Skeletal muscle satellite cell (primary cell): ENCODE results near the gene SDK2.

Experiments
- H3K27me3 ChIP-seq: 2 replicates; pipeline ENCODE4 v1.7.0; 2013; ENCODE audit warnings: low read length; ENCODE audit not compliant: control insufficient read depth, insufficient read depth
- H3K36me3 ChIP-seq: 2 replicates; pipeline ENCODE4 v1.7.0; 2013; ENCODE audit warnings: mild to moderate bottlenecking, control low read depth, low read length; ENCODE audit not compliant: insufficient read depth
- H3K4me1 ChIP-seq: 2 replicates; pipeline ENCODE4 v1.7.0; 2013; ENCODE audit warnings: low read length; ENCODE audit not compliant: control insufficient read depth, insufficient read depth
- H3K4me2 ChIP-seq: 2 replicates; pipeline ENCODE4 v1.7.0; 2013; ENCODE audit warnings: mild to moderate bottlenecking, low read length
- H3K4me3 ChIP-seq: 2 replicates; pipeline ENCODE4 v1.7.0; 2013; ENCODE audit warnings: low read length
- H3K9ac ChIP-seq: 2 replicates; pipeline ENCODE4 v1.7.0; 2013; ENCODE audit warnings: mild to moderate bottlenecking, low read depth, low read length, moderate library complexity
- H3K9me3 ChIP-seq: replicated peaks from 2 replicates; pipeline ENCODE4 v1.7.0; 2013; ENCODE audit warnings: mild to moderate bottlenecking, control low read depth, low read length

The SDK2 gene

DNA sequence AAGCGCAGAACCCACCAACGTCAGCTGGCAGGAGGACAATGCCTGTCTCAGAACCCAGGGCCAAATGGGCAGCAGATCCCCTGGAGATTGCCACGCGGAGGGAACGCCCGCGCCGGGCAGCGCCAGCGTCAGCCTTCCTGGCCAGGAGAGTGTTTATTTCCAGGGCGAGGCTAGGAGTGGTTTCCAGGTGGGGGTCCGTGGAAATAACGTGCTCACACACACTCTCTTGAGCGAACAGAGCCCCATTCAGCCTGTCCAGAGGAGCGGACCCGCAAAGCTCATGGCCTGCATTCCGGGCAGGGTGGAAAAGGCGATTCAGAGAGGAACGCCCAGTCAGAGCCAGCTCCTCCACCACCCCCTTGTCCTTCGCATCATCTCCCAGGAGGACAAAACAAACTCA lies 40.3 kb downstream of the SDK2 start:
- no peak overlapping the region for H3K4me3 ChIP-seq
- peaks cover 18% of the 10 kb centered on the region for H3K9me3 ChIP-seq
- no peaks in the 10 kb centered on the region for H3K36me3 ChIP-seq
- no peaks in the 10 kb centered on the region for H3K27me3 ChIP-seq
- no peak overlapping the region for H3K9ac ChIP-seq
- H3K4me2 ChIP-seq, result no peak overlapping the region
- H3K4me1 ChIP-seq, result no peaks in the 10 kb centered on the region

DNA sequence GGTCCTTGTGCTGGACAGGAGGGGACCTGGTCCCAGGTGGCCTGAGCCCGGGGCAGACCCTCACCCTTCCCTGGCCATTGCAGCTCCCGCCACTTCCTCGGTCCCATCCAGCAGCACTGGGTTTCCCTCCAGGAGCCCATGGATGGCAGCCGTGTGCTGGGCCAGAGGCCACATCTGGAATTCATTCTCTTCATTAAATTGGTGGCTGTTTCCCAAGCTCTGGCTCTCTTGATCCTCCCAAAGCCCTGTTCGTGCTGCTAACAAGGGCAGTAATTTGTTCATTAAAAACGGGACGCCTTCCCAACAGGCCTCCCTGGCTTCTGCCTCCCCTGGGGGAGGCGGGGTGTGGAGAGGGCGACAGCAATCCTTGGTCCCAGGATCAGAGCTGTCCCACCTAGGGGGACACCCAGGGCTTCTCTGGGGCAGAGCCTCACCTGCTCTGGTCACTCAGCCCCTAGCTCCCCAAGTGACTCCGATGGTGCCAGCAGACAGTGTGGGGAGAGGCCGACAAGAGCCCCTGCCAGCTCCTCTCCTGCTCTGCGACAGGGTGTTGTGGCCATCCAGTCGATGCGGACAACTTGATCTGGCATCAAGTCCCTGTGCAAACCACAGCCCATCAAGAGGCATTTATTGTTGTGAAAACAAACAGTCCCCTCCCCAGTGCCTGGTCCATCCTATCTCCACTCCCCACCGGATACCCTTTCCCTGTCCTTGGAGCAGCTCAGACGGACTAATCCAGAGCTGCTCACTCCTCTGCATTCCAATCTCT lies 44.0 kb downstream of the SDK2 start:
- Histone ChIP-seq H3K4me3 (no peak overlapping the region), H3K4me1 (no peaks in the 10 kb centered on the region), H3K9me3 (peaks cover 18% of the 10 kb centered on the region), H3K27me3 (no peaks in the 10 kb centered on the region), H3K4me2 (no peak overlapping the region), H3K36me3 (no peaks in the 10 kb centered on the region), H3K9ac (no peak overlapping the region)

DNA sequence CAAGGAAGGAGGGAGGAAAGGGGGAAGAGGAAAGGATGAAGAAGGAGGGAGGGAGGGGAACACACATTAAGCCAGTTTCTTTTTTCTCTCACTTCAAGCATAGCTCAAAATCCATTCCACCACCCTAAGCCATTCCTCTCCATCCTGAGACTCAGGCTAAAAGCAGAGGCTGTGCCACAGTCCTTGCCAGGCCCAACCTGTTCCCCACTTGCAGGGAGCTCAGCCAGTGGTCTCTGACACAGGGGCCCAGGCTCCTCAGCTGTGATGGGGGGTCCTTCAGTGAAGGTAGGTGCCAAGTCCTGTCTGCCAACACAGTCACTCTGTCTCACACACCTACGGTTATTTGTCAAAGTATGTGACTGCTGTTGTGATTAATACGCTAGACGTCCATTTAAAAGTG lies 44.6 kb downstream of the SDK2 start:
- no peak overlapping the region for H3K4me3 ChIP-seq
- H3K4me1 ChIP-seq, result no peaks in the 10 kb centered on the region
- H3K36me3 ChIP-seq, result no peaks in the 10 kb centered on the region
- no peak overlapping the region for H3K9ac ChIP-seq
- no peak overlapping the region for H3K4me2 ChIP-seq
- no peaks in the 10 kb centered on the region for H3K27me3 ChIP-seq
- peaks cover 18% of the 10 kb centered on the region for H3K9me3 ChIP-seq

DNA sequence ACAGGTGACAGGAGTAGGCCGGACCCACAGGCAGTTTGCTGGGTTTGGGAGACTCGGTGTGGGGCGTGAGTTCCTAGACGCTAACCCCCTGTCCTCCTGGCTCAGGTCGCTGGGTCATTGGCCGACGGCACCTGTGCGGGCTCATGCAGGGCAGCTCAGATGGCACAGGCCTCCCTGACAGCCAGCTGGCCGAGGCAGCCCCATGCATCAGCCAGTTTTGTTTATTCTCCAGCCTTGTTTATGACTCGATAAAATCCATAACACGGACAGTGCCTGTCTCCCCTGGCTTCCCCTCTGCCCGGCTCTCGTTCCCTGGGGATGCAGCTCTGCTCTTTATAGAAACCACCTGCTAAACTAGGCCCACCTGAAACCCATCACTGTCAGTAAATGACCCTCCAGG lies 46.0 kb downstream of the SDK2 start:
- no peaks in the 10 kb centered on the region for H3K4me1 ChIP-seq
- H3K36me3 ChIP-seq, result no peaks in the 10 kb centered on the region
- no peaks in the 10 kb centered on the region for H3K27me3 ChIP-seq
- H3K4me3 ChIP-seq, result no peak overlapping the region
- no peak overlapping the region for H3K4me2 ChIP-seq
- H3K9me3 ChIP-seq, result peaks cover 8% of the 10 kb centered on the region
- no peak overlapping the region for H3K9ac ChIP-seq

DNA sequence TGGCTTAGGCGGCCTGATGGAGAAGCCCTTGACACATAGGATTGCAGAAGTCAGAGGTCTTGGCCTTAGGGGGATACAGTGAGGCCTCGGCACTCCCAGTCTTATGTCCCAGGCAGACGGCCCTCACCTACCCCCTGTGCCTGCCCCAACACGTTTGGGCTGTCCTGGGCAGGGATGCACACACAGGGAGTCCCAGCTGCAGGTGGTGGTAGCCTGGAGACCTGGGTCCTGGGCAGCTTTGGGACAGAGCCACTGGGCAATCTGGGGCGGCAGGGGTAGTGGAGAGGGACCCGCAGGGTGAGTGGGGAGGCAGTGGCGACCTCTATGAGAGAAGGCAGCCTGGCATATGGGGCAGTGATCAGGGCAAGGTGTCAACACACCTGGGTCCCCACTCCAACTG lies 48.3 kb downstream of the SDK2 start:
- Histone ChIP-seq H3K4me2 (no peak overlapping the region), H3K4me1 (no peaks in the 10 kb centered on the region), H3K9ac (no peak overlapping the region), H3K4me3 (no peak overlapping the region), H3K9me3 (no peaks in the 10 kb centered on the region), H3K27me3 (no peaks in the 10 kb centered on the region), H3K36me3 (no peaks in the 10 kb centered on the region)

DNA sequence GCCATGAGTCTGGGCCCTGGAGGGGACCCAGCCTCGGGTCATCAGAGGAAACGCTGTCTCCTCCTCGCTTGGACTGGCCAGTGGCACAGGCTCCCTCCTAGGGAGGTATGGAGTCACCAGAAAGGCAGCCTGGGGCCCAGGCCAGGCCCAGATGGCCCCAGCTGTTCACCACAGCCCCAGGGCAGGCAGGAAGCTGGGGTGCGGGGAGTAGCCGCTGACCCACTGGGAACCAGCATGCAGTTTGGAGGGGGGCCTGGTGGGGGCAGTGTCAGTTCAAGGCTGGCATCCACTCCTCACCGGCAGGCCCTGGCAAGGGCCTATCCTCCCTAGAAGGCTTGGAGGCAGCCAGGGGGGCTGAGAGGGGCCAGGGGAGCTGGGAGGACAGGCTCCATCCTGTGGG lies 48.8 kb downstream of the SDK2 start:
- no peaks in the 10 kb centered on the region for H3K27me3 ChIP-seq
- no peak overlapping the region for H3K9ac ChIP-seq
- no peaks in the 10 kb centered on the region for H3K36me3 ChIP-seq
- H3K4me1 ChIP-seq, result no peaks in the 10 kb centered on the region
- no peak overlapping the region for H3K4me2 ChIP-seq
- H3K4me3 ChIP-seq, result no peak overlapping the region
- H3K9me3 ChIP-seq, result no peaks in the 10 kb centered on the region

DNA sequence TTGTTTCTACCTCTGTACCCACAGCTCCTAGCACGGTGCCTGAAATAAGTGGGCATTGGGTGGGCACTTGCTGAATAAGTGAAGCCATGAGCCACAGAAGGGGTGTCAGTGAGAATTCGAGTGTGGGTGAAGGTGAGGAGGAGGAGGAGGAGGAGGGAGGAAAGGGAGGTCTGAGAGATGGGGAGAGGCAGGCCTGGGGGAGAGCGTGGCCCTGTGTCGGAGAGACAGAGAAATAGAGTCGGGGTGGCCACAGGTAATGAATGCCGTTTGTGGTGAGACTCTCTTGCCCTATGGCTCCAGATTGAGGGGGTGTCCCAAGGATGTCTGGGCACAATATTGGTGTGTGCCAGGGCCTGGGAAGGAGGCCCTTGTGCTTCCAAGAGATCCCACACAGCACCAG lies 49.2 kb downstream of the SDK2 start:
- Histone ChIP-seq H3K36me3 (no peaks in the 10 kb centered on the region), H3K9ac (no peak overlapping the region), H3K9me3 (no peaks in the 10 kb centered on the region), H3K27me3 (no peaks in the 10 kb centered on the region), H3K4me3 (no peak overlapping the region), H3K4me1 (no peaks in the 10 kb centered on the region), H3K4me2 (no peak overlapping the region)

DNA sequence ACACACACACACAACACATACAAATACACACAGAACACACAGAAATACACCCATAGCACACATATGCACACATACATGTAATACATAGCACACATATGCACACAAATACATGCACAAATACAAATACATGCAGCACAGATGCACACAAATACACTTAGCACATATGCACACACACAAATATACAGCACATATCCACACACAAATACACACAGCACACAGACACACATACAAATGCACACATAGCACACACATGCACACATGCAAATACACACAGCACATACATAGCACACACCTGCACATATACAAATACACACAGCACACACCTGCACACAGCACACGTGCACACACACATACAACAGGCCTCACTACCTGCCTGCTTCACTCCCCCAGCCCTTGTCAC lies 49.6 kb downstream of the SDK2 start:
- Histone ChIP-seq H3K4me3 (no peak overlapping the region), H3K9me3 (no peaks in the 10 kb centered on the region), H3K4me1 (no peaks in the 10 kb centered on the region), H3K4me2 (no peak overlapping the region), H3K36me3 (no peaks in the 10 kb centered on the region), H3K27me3 (no peaks in the 10 kb centered on the region), H3K9ac (no peak overlapping the region)

DNA sequence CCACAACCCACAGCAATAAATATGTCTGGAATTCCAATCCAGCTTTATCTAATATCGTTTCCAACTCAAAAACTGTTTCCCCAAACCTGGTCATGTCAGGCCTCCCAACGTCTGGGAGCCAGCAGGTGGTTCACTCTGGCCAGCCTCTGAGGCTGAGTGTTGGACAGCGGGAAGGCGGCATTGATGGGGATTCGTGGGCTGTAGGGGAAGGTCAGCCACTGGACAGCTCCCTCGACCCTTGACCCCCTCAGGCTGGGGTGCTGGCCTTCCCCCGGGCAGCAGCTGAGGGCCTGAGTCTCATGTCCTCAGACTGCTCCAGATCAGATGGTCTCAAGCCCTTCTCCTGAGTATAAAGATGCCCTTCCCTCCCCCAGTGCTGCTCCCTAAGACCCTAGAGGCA lies 50.2 kb downstream of the SDK2 start:
- H3K9ac ChIP-seq, result no peak overlapping the region

DNA sequence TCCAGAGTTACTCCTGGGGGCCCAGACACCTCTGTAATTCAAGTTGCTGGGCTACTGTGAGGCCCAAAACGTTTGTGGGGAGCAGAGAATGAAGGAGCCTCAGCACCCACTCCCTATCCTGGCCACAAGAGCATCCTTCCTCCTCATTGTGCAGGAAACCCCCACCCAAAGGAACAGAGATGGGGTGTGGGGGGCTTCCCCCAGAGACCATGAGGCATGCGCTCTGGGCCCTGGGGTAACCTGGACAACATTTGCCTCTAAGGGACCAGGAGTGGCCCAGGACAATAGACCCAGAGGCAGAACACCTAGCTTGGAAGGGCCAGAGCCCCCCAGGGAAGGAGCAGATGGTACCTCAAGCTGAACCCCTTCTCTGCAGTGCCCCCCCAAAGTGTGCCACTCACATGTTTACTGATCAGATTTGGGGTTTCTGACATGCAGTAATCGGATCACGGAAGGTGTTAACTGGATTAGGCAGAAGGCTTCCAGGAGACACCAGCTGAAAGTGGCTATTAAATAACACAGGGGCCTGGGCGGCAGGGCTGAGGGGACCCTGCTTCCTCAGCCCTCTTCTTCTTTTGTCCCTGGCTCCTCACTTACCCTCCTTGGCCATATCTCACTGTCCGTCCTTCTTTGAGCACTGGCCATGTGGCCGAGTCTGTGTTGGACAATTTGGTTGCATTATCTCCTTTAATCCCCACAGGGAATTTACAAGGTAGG lies 50.8 kb downstream of the SDK2 start:
- Histone ChIP-seq H3K27me3 (no peaks in the 10 kb centered on the region), H3K4me1 (no peaks in the 10 kb centered on the region), H3K9ac (no peak overlapping the region), H3K4me2 (no peak overlapping the region), H3K9me3 (no peaks in the 10 kb centered on the region), H3K4me3 (no peak overlapping the region), H3K36me3 (no peaks in the 10 kb centered on the region)

More for the DNA sequence above, 50.2 kb downstream of the SDK2 start:
- no peak overlapping the region for H3K4me3 ChIP-seq
- no peaks in the 10 kb centered on the region for H3K36me3 ChIP-seq
- no peaks in the 10 kb centered on the region for H3K4me1 ChIP-seq
- H3K27me3 ChIP-seq, result no peaks in the 10 kb centered on the region
- no peak overlapping the region for H3K4me2 ChIP-seq
- no peaks in the 10 kb centered on the region for H3K9me3 ChIP-seq

DNA sequence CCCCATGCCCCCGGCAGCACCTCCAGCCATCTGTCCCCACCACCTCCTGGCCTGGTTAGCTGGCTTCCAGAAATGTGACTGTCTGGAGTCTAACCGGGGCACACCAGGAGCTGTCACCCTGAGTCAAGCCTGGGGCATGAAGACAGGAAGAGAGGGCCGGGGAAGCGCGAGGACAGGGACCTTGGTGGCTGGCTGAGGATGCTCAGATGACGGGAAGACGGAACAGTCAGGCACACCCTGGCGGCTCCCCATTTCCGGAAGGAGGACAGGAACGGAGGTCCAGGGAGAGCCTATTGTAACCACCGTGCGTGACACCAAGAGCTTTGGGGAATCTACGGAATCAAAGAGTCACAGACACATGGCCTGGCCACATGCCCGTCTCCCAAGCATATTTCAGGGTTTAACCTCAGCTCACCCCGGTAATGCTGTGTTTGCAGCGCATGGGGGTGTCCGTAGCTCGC lies 51.7 kb downstream of the SDK2 start:
- Histone ChIP-seq H3K9ac (no peak overlapping the region), H3K4me2 (no peak overlapping the region), H3K4me3 (no peak overlapping the region), H3K9me3 (no peaks in the 10 kb centered on the region), H3K36me3 (no peaks in the 10 kb centered on the region), H3K4me1 (no peaks in the 10 kb centered on the region), H3K27me3 (no peaks in the 10 kb centered on the region)

DNA sequence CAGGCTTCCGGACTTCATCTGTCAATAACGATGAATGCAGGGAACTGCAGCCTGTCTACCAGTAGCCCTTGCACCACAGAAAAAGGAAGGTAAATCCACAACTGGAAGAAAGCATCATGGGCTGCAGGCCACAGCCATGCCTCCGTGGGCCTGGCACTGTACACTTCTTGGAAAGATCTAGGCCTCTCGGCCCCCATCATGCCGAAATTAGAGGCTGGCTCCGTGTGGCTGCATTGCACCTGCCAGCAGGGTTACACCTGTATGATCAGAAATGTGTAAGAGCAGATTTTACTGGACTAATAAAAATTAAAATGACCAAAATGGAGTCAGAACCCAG lies 52.2 kb downstream of the SDK2 start:
- H3K4me3 ChIP-seq, result no peak overlapping the region
- no peak overlapping the region for H3K4me2 ChIP-seq
- no peaks in the 10 kb centered on the region for H3K4me1 ChIP-seq
- H3K9ac ChIP-seq, result no peak overlapping the region
- H3K36me3 ChIP-seq, result no peaks in the 10 kb centered on the region
- no peaks in the 10 kb centered on the region for H3K27me3 ChIP-seq
- H3K9me3 ChIP-seq, result no peaks in the 10 kb centered on the region
